NCI-H2227 (cell line): ENCODE results near the gene DHRS13.
"Not testable (repeated sequence)": the region's sequence is repeated elsewhere in the genome, so short reads cannot be mapped to it uniquely, and the experiment has no call there.

Experiments
- DNase-seq: peaks from one replicate; lab custom pipeline; 2025; ENCODE audit not compliant: unreplicated experiment; lab: John Stamatoyannopoulos, UW

DHRS13 gene

GRCh38 chr17:28887871-28888471 is 14.9 kb downstream of the DHRS13 start:
- no peak for DNase-seq

- no peak for DNase-seq
These were observed 16.9 kb downstream of the DHRS13 start for GRCh38 chr17:28885951-28886350.

GRCh38 chr17:28885363-28885762 is 17.5 kb downstream of the DHRS13 start:
- DNase-seq, result no peak

GRCh38 chr17:28883967-28884702 is 18.7 kb downstream of the DHRS13 start:
- DNase-seq, result no peak

GRCh38 chr17:28882154-28882895 is 20.6 kb downstream of the DHRS13 start:
- no peak for DNase-seq

- DNase-seq, result no peak
These were observed 21.3 kb downstream of the DHRS13 start for GRCh38 chr17:28881533-28882056.

GRCh38 chr17:28880572-28880945 is 22.3 kb downstream of the DHRS13 start:
- DNase-seq, result no peak

GRCh38 chr17:28879886-28880571 is 22.9 kb downstream of the DHRS13 start:
- DNase-seq, result no peak

GRCh38 chr17:28878981-28879380 is 23.9 kb downstream of the DHRS13 start:
- DNase-seq, result no peak

GRCh38 chr17:28878158-28878910 is 24.5 kb downstream of the DHRS13 start:
- DNase-seq, result no peak

- DNase-seq, result not testable (repeated sequence)
These were observed 25.6 kb downstream of the DHRS13 start for GRCh38 chr17:28877150-28877711.

- no peak for DNase-seq
These were observed 26.9 kb downstream of the DHRS13 start for GRCh38 chr17:28875848-28876550.

- DNase-seq, result no peak
These were observed 28.1 kb downstream of the DHRS13 start for GRCh38 chr17:28874750-28875149.

GRCh38 chr17:28873839-28874238 is 29.0 kb downstream of the DHRS13 start:
- no peak for DNase-seq

GRCh38 chr17:28871056-28871579 is 31.8 kb downstream of the DHRS13 start:
- DNase-seq, result no peak

- DNase-seq, result no peak
These were observed 35.6 kb downstream of the DHRS13 start for GRCh38 chr17:28867276-28867675.

- no peak for DNase-seq
These were observed 36.7 kb downstream of the DHRS13 start for GRCh38 chr17:28865946-28866752.

GRCh38 chr17:28864991-28865849 is 37.7 kb downstream of the DHRS13 start:
- no peak for DNase-seq
